ENCODE data around the gene ZNF564. TPM values are rescaled to one million over a fixed set of nuclear protein-coding genes. Genes with fewer than 3 reads are reported as not detected.

Gene ZNF564
- total RNA-seq, 1 experiment from 2014 or later = 6.1 TPM

GRCh38 chr19:12551060-12551832 lies at the start of gene ZNF564 (continued):
- TF ChIP-seq ZNF274 (IDR thresholded peaks at IDR 0.05; ENCODE audit: low read depth, low read length) = no peak
- TF ChIP-seq POLR2A (IDR thresholded peaks at IDR 0.05; ENCODE audit: borderline replicate concordance, extremely low read depth, insufficient read depth, insufficient read length) = peak; percentile 65
- TF ChIP-seq SIN3A (IDR thresholded peaks at IDR 0.05; ENCODE audit: low read depth) = peak; percentile 18; the same call in 1 of the 2 replicates
- no peak for TF ChIP-seq YY1 (IDR thresholded peaks at IDR 0.05; ENCODE audit: extremely low read depth, insufficient replicate concordance, low read depth, low read length)
- no peak for TF ChIP-seq CBX3 (IDR thresholded peaks at IDR 0.05; ENCODE audit: low read depth)
- TF ChIP-seq CEBPB (IDR thresholded peaks at IDR 0.05; ENCODE audit: low read depth) = no peak
- no peak for TF ChIP-seq RAD21 (IDR thresholded peaks at IDR 0.05; ENCODE audit: low read depth)
- peak; percentile 53 for TF ChIP-seq ZFX (IDR thresholded peaks at IDR 0.05)

DNA sequence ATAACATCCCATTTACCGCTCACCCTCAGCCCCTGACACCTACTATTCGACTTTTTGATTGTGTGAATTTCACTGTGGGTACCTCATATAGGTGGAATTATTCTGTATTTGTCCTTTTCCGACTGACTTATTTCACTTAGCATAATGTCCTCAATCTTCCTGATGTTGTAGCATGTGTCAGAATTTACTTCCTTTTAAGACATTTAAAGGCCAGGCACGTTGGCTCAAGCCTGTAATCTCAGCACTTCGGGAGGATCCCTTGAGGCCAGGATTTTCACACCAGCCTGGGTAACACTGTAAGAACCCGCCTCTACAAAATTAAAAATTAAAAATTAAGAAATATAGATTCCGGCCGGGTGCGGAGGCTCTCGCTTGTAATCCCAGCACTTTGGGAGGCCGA lies 46.3 kb upstream of the ZNF564 start:
- no peak for ATAC-seq
- Histone ChIP-seq H3K27me3 (ENCODE audit: insufficient read depth, low read length) (no peaks in the 10 kb centered on the region), H3K4me3 (replicated peaks in 1 of 2; ENCODE audit: low read depth in 1 of 2, low read length in 2 of 2) (no peak overlapping the region), H2AFZ (ENCODE audit: low read depth, low read length, poor library complexity, severe bottlenecking) (no peak overlapping the region), H3K9ac (ENCODE audit: low read length) (no peak overlapping the region), H3K9me3 (ENCODE audit: control insufficient read depth in 1 of 2, insufficient read depth in 1 of 2, low read depth in 1 of 2, low read length in 2 of 2) (no peaks in the 10 kb centered on the region), H3K9me2 (ENCODE audit: insufficient read depth) (no peaks in the 10 kb centered on the region), H3K36me3 (ENCODE audit: control insufficient read depth in 1 of 2, insufficient read depth in 2 of 2, low read length in 2 of 2) (no peaks in the 10 kb centered on the region), H3K27ac (ENCODE audit: low read depth, low read length) (no peak overlapping the region), H4K20me1 (ENCODE audit: insufficient read depth) (no peaks in the 10 kb centered on the region), H3K79me2 (ENCODE audit: insufficient read depth, low read length) (no peaks in the 10 kb centered on the region), H3K4me1 (ENCODE audit: control insufficient read depth in 1 of 2, insufficient read depth in 2 of 2, low read length in 2 of 2) (no peaks in the 10 kb centered on the region), H3K4me2 (ENCODE audit: low read length) (no peak overlapping the region)
- ChIA-PET CTCF (no interaction called here), POLR2A (no interaction called here), RAD21 (ENCODE audit: low non-redundant PET in 1 of 2, low total read pairs in 2 of 2, uncharacterized antibody in 2 of 2, unreplicated experiment in 2 of 2) (no interaction called here)
- TF ChIP-seq ELF1 (IDR thresholded peaks at IDR 0.05; ENCODE audit: borderline replicate concordance, low read depth) = no peak
- DNase-seq (ENCODE audit: low read depth, low spot score) = no peak
- BruUV-seq (replicated peaks) = no TSS peak
- intact Hi-C loops (cut with micrococcal nuclease) = no loop called here
